Temporal lobe (tissue), 1 donor: ENCODE data around the gene ZFAND2B. TPM values are rescaled to one million over a fixed set of nuclear protein-coding genes. Genes with fewer than 3 reads are reported as not detected.

ENCODE experiments used
- total RNA-seq: library from RNA; depleted of rRNA; stranded (reverse); fragments of >200 nt; gene quantifications from one replicate; pipeline ENCODE4 v1.2.3, GENCODE V29; 2014

ZFAND2B gene
- total RNA-seq, 1 donor from 2014 or later = 6.6 TPM

Other genes starting within 250 kb of the ZFAND2B start
- gene CDK5R2, start 247.1 kb upstream of the ZFAND2B start, total RNA-seq = 11.6 TPM
- not detected for gene FEV, start 221.6 kb upstream of the ZFAND2B start, total RNA-seq
- gene CRYBA2, start 213.4 kb upstream of the ZFAND2B start, total RNA-seq = not detected
- gene CFAP65, start 165.3 kb upstream of the ZFAND2B start, total RNA-seq = 0.74 TPM
- gene IHH, start 145.9 kb upstream of the ZFAND2B start, total RNA-seq = 0.25 TPM
- gene NHEJ1, start 46.0 kb upstream of the ZFAND2B start, total RNA-seq = 8.1 TPM
- gene SLC23A3, start 36.8 kb upstream of the ZFAND2B start, total RNA-seq = not detected
- gene CNPPD1, start 29.9 kb upstream of the ZFAND2B start, total RNA-seq = 26.8 TPM
- 44.0 TPM for gene RETREG2, start 28.5 kb upstream of the ZFAND2B start, total RNA-seq
- 17.7 TPM for gene ABCB6, start 12.2 kb downstream of the ZFAND2B start, total RNA-seq
- gene ATG9A, start 22.9 kb downstream of the ZFAND2B start, total RNA-seq = 22.4 TPM
- gene ANKZF1, start 23.0 kb downstream of the ZFAND2B start, total RNA-seq = 25.3 TPM
- 3.4 TPM for gene GLB1L, start 38.7 kb downstream of the ZFAND2B start, total RNA-seq
- 13.0 TPM for gene STK16, start 38.7 kb downstream of the ZFAND2B start, total RNA-seq
- not detected for gene TUBA4B, start 46.5 kb downstream of the ZFAND2B start, total RNA-seq
- gene TUBA4A, start 47.1 kb downstream of the ZFAND2B start, total RNA-seq = 2.5 TPM
- gene DNAJB2, start 72.6 kb downstream of the ZFAND2B start, total RNA-seq = 81.1 TPM
- 32.7 TPM for gene PTPRN, start 102.6 kb downstream of the ZFAND2B start, total RNA-seq
- 1.2 TPM for gene RESP18, start 126.0 kb downstream of the ZFAND2B start, total RNA-seq
- gene DNPEP, start 181.1 kb downstream of the ZFAND2B start, total RNA-seq = 11.1 TPM
- 0.49 TPM for gene DES, start 211.6 kb downstream of the ZFAND2B start, total RNA-seq
- 12.3 TPM for gene SPEG, start 228.1 kb downstream of the ZFAND2B start, total RNA-seq